ENCODE measurements around the gene PIP4K2C. TPM values are rescaled to one million over a fixed set of nuclear protein-coding genes. Genes with fewer than 3 reads are reported as not detected.
"Not testable (repeated sequence)": the region's sequence is repeated elsewhere in the genome, so short reads cannot be mapped to it uniquely, and the experiment has no call there.

Gene PIP4K2C
- total RNA-seq, 3 donors from 2014 or later (not counting 1 experiment from before 2014, with no cell fraction given), result 41.0 to 62.9 (median 52.0) TPM

DNA sequence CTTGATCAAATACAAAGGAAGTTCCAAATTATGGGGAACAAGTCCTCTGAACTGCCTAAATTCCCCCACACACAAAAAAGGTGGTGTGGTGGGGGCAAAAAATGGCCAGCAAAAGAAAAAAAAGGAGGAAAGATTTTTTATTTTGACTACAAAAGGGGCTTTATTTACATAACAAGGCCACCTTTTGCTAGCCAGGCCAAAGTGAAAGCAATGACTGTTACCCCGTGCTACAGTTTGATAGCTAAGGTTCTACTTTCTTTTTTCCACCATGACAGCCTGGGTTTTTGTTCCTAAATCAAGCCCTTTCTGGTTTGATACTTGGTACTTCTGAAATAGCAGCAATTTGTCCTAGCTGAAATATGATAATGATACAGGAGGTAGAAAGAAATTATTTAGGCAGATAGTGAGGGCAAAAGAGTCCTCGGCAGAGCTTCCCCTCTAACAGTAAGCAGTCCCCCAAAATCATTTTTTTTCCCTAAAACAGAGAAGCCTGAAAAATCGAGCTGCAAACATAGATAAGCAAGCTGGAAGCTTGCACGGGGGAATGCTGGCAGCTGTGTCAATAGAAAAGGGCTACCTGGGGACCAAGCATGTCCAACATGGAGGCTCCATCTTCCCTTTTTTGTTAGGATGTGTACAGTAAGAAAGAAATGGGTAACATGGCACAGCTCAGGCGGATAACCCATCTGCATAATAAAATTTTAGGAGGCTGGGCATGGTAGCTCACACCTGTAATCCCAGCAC, 50.9 kb downstream of the PIP4K2C start:
- H3K9me3 Mint-ChIP-seq, result no peaks in the 10 kb centered on the region
- DNase-seq (no peak), ATAC-seq (no peak)
- Histone ChIP-seq H3K4me1 (ENCODE audit: control insufficient read depth, insufficient read depth, low read length) (no peaks in the 10 kb centered on the region), H3K9me3 (ENCODE audit: control insufficient read depth, insufficient read depth, low read length) (peaks cover 6% of the 10 kb centered on the region), H3K27ac (ENCODE audit: low read length) (no peak overlapping the region), H3K36me3 (ENCODE audit: control insufficient read depth, insufficient read depth, low read length) (no peaks in the 10 kb centered on the region), H3K4me3 (ENCODE audit: low read length) (no peak overlapping the region), H3K27me3 (ENCODE audit: control insufficient read depth, insufficient read depth, low read length) (peaks cover 4% of the 10 kb centered on the region)
- peaks cover 9 to 22% of the 10 kb centered on the region in 2 donors for H3K27me3 Mint-ChIP-seq (ENCODE audit: low read depth in 2 of 2)
- WGBS (ENCODE audit: insufficient coverage), result 47% methylated on average over 4 of the region's 5 CpGs
- intact Hi-C loops (cut with micrococcal nuclease), result no loop called here
- no peak overlapping the region for H3K4me3 Mint-ChIP-seq
- TF ChIP-seq, protein P1, sequence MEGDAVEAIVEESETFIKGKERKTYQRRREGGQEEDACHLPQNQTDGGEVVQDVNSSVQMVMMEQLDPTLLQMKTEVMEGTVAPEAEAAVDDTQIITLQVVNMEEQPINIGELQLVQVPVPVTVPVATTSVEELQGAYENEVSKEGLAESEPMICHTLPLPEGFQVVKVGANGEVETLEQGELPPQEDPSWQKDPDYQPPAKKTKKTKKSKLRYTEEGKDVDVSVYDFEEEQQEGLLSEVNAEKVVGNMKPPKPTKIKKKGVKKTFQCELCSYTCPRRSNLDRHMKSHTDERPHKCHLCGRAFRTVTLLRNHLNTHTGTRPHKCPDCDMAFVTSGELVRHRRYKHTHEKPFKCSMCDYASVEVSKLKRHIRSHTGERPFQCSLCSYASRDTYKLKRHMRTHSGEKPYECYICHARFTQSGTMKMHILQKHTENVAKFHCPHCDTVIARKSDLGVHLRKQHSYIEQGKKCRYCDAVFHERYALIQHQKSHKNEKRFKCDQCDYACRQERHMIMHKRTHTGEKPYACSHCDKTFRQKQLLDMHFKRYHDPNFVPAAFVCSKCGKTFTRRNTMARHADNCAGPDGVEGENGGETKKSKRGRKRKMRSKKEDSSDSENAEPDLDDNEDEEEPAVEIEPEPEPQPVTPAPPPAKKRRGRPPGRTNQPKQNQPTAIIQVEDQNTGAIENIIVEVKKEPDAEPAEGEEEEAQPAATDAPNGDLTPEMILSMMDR (IDR thresholded peaks at IDR 0.05), result no peak
- H3K27ac Mint-ChIP-seq, result no peak overlapping the region
- no peaks in the 10 kb centered on the region for H3K36me3 Mint-ChIP-seq
- no peaks in the 10 kb centered on the region for H3K4me1 Mint-ChIP-seq

DNA sequence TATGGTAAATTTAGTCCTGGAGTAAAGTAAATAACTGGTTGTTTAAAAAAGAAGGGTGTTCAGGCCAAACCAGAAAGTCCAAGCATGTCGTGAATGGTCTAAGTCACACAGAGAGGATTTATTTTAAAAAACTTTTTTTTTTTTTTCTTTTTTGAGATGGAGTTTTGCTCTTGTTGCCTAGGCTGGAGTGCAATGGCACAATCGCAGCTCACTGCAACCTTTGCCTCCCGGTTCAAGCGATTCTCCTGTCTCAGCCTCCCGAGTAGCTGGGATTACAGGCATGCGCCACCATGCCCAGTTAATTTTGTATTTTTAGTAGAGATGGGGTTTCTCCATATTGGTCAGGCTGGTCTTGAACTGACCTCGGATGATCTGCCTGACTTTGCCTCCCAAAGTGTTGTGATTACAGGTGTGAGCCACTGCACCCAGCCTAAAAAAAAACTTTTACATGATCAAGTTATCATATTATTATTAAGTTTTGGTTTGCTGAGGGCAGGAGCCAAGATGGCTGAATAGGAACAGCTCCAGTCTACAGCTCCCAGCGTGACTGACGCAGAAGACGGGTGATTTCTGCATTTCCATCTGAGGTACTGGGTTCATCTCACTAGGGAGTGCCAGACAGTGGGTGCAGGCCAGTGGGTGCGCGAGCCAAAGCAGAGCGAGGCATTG, 55.1 kb downstream of the PIP4K2C start:
- H3K27me3 Mint-ChIP-seq (ENCODE audit: low read depth in 2 of 2); intact Hi-C loops (cut with micrococcal nuclease); H3K36me3 ChIP-seq (ENCODE audit: control insufficient read depth, insufficient read depth, low read length); H3K9me3 Mint-ChIP-seq; H3K36me3 Mint-ChIP-seq; H3K4me1 Mint-ChIP-seq; H3K27ac Mint-ChIP-seq; H3K9me3 ChIP-seq (ENCODE audit: control insufficient read depth, insufficient read depth, low read length); DNase-seq; H3K4me1 ChIP-seq (ENCODE audit: control insufficient read depth, insufficient read depth, low read length); H3K4me3 Mint-ChIP-seq; H3K4me3 ChIP-seq (ENCODE audit: low read length); H3K27me3 ChIP-seq (ENCODE audit: control insufficient read depth, insufficient read depth, low read length); H3K27ac ChIP-seq (ENCODE audit: low read length); ATAC-seq: not testable (repeated sequence)
- 75% methylated on average over 5 of the region's 13 CpGs for WGBS (ENCODE audit: insufficient coverage)

DNA sequence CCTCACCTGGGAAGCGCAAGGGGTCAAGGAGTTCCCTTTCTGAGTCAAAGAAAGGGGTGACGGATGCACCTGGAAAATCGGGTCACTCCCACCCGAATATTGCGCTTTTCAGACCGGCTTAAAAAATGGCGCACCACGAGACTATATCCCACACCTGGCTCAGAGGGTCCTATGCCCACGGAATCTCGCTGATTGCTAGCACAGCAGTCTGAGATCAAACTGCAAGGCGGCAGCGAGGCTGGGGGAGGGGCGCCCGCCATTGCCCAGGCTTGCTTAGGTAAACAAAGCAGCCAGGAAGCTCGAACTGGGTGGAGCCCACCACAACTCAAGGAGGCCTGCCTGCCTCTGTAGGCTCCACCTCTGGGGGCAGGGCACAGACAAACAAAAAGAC, 55.7 kb downstream of the PIP4K2C start:
- H3K36me3 Mint-ChIP-seq; H3K36me3 ChIP-seq (ENCODE audit: control insufficient read depth, insufficient read depth, low read length); H3K27ac ChIP-seq (ENCODE audit: low read length); H3K27me3 ChIP-seq (ENCODE audit: control insufficient read depth, insufficient read depth, low read length); H3K4me1 ChIP-seq (ENCODE audit: control insufficient read depth, insufficient read depth, low read length); H3K4me3 Mint-ChIP-seq; H3K27ac Mint-ChIP-seq; H3K9me3 ChIP-seq (ENCODE audit: control insufficient read depth, insufficient read depth, low read length); H3K4me1 Mint-ChIP-seq; ATAC-seq; H3K9me3 Mint-ChIP-seq; intact Hi-C loops (cut with micrococcal nuclease); H3K27me3 Mint-ChIP-seq (ENCODE audit: low read depth in 2 of 2); DNase-seq; H3K4me3 ChIP-seq (ENCODE audit: low read length): not testable (repeated sequence)
- WGBS (ENCODE audit: insufficient coverage), result no CpG with 5 or more reads among the region's 15 CpGs

Other genes with a start within 250 kb of the PIP4K2C start
- 100 to 1,000 TPM; 110 to 124 (median 123) TPM for gene R3HDM2, start 160.1 kb upstream of the PIP4K2C start, total RNA-seq
- under 1 TPM; 0.18 to 0.35 (median 0.31) TPM for gene INHBC, start 156.4 kb upstream of the PIP4K2C start, total RNA-seq
- gene INHBE, start 135.9 kb upstream of the PIP4K2C start, total RNA-seq, result not detected
- gene GLI1, start 131.4 kb upstream of the PIP4K2C start, total RNA-seq, result 1 to 10 TPM in 1 of 3 donors, under 1 TPM in 2; 0.50 to 1.4 (median 0.99) TPM
- gene ARHGAP9, start 111.3 kb upstream of the PIP4K2C start, total RNA-seq, result 1,000 to 10,000 TPM in 2 of 3 donors, 100 to 1,000 TPM in 1; 558 to 1,091 (median 1,015) TPM
- 100 to 1,000 TPM; 200 to 237 (median 218) TPM for gene MARS1, start 103.1 kb upstream of the PIP4K2C start, total RNA-seq
- 100 to 1,000 TPM; 117 to 318 (median 182) TPM for gene DDIT3, start 70.7 kb upstream of the PIP4K2C start, total RNA-seq
- gene MBD6, start 68.4 kb upstream of the PIP4K2C start, total RNA-seq, result 100 to 1,000 TPM; 130 to 142 (median 139) TPM
- gene DCTN2, start 44.0 kb upstream of the PIP4K2C start, total RNA-seq, result 10 to 100 TPM; 65.5 to 76.5 (median 71.8) TPM
- gene KIF5A, start 41.1 kb upstream of the PIP4K2C start, total RNA-seq, result under 1 TPM; 0.09 to 0.40 (median 0.16) TPM
- gene DTX3, start 13.6 kb downstream of the PIP4K2C start, total RNA-seq, result 10 to 100 TPM; 65.1 to 81.1 (median 77.0) TPM
- gene ARHGEF25, start 20.2 kb downstream of the PIP4K2C start, total RNA-seq, result 1 to 10 TPM; 3.1 to 6.5 (median 5.1) TPM
- gene B4GALNT1, start 42.0 kb downstream of the PIP4K2C start, total RNA-seq, result under 1 TPM; 0.38 to 0.59 (median 0.48) TPM
- 100 to 1,000 TPM; 185 to 221 (median 198) TPM for gene OS9, start 102.9 kb downstream of the PIP4K2C start, total RNA-seq
- 10 to 100 TPM; 54.1 to 63.5 (median 54.8) TPM for gene AGAP2, start 147.6 kb downstream of the PIP4K2C start, total RNA-seq
- gene TSPAN31, start 153.8 kb downstream of the PIP4K2C start, total RNA-seq, result 10 to 100 TPM; 18.3 to 27.0 (median 23.5) TPM
- 10 to 100 TPM; 30.7 to 39.5 (median 37.7) TPM for gene CDK4, start 161.1 kb downstream of the PIP4K2C start, total RNA-seq
- 10 to 100 TPM; 25.4 to 28.4 (median 26.0) TPM for gene MARCHF9, start 163.9 kb downstream of the PIP4K2C start, total RNA-seq
- gene CYP27B1, start 175.9 kb downstream of the PIP4K2C start, total RNA-seq, result 1 to 10 TPM; 1.1 to 1.7 (median 1.6) TPM
- gene METTL1, start 180.9 kb downstream of the PIP4K2C start, total RNA-seq, result 10 to 100 TPM in 1 of 3 donors, 1 to 10 TPM in 2; 8.0 to 12.5 (median 8.8) TPM
- 1 to 10 TPM; 1.3 to 2.6 (median 2.2) TPM for gene EEF1AKMT3, start 181.4 kb downstream of the PIP4K2C start, total RNA-seq
- gene TSFM, start 191.6 kb downstream of the PIP4K2C start, total RNA-seq, result 10 to 100 TPM; 17.6 to 19.7 (median 17.7) TPM
- gene AVIL, start 227.5 kb downstream of the PIP4K2C start, total RNA-seq, result 1 to 10 TPM in 2 of 3 donors, under 1 TPM in 1; 0.45 to 2.2 (median 1.3) TPM